Activated CD4-positive, alpha-beta T cell treated with anti-CD3 and anti-CD28 coated beads for 1 hour (primary cell): ENCODE results near the gene ZC2HC1C.
"Not testable (repeated sequence)": the region's sequence is repeated elsewhere in the genome, so short reads cannot be mapped to it uniquely, and the experiment has no call there.

ENCODE experiments used
- DNase-seq: peaks from one replicate; pipeline ENCODE4 v3.0.0-alpha.2; 2020

ZC2HC1C gene

DNA sequence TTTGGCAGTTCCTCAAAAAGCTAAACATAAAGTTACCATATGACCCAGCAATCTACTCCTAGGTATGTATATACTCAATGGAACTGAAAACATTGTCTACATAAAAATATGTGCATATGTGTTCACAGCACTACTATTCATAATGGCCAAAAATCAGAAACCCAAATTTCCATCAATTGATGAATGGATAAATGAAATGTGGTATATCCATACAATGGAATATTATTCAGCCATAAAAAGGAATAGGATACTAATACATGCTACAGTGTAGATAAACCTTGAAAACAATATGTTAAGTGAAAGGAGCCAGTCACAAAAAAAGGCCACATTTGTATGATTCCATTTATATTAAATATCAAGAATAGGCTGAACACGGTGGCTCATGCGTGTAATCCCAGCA is 9.0 kb upstream of the ZC2HC1C start:
- no peak for DNase-seq

DNA sequence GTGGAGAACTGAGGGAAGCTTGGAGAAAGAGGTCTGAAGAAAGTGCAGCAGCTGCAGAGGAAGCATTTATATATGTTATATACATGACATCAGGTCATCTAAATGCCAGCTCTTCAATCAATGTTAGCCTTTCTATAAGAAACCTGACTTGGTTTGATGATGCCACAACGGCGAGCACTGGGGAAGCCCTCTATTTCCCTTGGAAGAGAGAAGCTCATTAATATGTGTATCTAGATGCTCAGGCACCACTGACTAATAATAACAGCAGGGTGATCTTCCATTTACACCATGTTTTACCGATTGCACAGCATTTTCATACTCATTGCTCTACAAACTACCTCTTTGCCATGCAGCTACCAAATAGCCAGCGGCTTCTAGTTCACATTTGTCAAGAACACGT is 6.4 kb upstream of the ZC2HC1C start:
- DNase-seq = no peak

DNA sequence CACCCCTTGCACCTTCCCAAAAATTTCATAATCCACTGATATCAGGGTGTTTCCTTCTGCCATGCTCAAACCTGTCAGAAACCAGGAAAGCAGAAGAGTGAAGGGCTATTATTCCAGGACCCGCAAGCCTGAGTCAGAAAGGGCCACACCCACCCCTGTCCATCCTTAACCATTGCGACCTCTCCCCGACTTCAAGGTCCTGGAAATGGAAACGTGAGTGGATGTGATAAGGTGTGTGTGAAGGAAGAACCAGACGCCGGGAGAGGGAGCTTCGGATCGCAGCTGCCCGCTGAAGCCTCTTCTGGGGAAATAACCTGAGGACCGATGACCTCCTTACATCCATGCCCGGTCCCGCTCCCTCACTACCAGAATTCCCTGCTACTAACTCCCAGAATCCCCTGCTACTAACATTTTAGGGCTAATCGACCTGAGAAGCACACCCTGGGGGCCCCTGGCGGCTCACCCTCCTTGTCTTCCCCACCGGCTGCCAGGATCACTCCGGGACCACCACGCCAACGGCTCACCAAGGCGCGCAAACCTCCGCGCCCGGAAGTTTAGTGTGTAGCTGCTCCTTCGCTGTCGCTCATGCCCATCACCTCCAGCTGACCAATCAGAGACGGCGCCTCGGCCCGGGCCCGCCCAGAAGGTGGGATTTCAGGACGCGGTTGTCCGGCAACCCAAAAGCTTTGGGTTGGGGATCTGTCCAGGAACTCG is 5.8 kb upstream of the ZC2HC1C start, which contains the start of gene ACYP1:
Gene ACYP1 (minus strand): TSS at position 534 of the 714 bp plus-strand sequence. CDS start 471 bp downstream, at position 63.
- DNase-seq = peak; percentile 82

DNA sequence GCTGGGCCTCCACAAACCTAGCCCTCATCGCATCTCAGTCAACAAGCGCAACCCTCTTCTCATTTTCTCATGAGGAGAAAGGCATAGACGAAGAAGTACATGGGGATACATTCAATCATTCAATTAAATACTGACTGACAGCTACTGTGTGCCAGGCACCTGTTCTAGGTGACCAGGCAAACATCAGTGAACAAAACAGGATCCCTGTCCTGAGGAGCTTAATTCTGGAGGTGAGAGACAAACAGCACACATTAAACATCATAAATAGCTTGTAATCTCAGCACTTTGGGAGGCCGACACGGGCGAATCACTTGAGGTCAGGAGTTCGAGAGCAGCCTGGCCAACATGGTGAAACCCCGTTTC is 5.3 kb upstream of the ZC2HC1C start:
- no peak for DNase-seq

DNA sequence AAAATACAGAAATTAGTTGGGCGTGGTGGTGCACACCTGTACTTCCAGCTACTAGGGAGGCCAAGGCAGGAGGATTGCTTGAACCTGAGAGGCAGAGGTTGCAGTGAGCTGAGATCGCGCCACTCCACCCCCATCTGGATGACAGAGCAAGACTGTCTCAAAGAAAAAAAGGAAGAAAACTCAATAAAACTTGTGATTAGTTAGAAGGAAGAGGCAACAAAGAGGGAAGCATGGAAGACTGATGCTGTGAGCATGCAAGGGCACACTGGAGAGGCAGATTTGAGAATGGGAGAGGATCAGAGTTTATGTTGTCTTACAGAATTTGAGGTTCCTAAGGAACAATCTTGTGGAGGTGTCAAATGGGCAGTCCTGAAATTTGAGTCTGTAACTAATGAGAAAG is 2.8 kb upstream of the ZC2HC1C start:
- DNase-seq = no peak

DNA sequence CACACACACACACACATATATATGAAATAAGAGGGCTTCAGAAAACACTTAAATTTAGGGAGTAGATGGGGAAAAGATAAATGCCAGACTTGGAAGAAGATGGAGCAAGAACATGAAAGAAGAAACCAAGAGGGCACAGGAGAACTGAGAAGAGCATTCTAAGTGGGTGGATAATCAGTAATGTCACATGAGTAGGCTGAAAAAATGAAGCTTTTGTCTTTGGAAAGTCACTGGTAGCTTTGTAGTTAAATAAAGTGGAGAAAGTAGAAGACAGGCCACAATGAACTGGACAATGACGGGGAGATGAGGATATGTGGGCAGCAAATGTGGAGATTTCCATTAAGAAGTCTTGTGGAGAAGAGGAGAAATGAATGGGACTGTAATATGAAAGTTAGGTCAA is 2.2 kb upstream of the ZC2HC1C start:
- no peak for DNase-seq

DNA sequence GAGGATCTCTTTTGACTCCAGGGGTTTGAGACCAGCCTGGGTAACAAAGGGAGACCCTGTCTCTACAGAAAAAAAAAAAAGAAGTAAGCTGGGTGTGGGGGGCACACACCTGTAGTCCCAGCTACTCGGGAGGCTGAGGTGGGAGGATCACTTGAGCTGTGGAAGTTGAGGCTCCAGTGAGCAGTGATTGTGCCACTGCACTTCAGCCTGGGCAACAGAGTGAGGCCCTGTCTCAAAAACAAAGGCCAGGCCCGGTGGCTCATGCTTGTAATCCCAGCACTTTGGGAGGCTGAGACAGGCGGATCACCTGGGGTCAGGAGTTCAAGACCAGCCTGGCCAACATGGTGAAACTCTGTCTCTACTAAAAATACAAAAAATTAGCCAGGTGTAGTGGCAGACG is 1.7 kb upstream of the ZC2HC1C start:
- DNase-seq = not testable (repeated sequence)

DNA sequence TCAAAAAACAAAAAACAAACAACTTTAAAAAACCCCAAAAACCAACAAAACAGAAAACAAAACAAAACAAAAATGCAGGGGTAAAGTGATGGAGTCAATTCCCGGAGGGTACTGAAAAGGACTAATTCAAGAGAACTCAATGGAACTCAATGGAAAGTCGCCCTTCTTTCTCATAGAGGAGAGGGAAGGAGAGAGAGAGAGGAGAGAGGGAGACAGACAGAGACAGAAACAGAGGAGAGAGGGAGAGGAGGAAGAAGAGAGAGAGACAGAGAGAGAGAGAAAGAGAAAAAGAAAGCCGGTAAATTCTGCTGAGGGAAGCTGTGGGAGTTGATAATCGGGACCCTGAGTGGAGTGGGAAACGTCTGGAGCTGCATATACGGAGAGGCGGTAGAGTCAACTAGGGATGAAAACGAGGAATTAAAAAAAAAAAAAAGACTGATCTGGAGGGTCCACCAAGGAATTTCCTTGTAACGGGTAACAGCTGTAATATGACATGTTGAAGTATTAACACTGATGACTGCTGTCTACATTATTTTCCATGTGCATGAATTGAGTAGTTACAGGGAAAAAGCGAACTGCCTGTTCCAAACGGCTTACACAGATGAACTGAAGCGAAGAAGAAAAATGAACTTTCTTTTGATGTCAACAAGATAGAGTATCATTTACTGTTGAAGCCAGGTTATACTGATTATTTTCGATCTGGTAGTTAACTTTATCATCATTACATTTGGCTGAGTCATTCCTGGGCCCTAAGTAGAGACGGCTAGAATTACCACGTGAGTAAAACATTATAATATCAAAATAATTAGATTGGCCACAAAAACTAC is 934 bp upstream of the ZC2HC1C start:
- DNase-seq = no peak

DNA sequence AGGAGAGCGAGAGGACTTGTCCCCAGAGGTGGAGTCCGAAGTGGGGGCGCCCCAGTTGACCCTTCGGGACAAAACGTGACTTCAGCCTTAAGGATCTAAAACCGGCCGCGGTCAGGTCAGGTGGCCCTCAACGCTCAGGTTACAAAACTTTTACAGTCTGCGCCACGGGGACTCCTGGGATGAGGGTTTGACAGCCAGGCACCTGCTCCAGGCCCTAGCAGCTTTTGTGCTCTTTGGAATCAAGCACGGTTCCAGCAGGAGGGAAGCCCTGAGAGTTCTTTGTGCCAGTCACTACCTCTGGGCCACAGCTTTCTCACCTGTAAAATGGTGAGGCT is 337 bp downstream of the ZC2HC1C start:
- no peak for DNase-seq

DNA sequence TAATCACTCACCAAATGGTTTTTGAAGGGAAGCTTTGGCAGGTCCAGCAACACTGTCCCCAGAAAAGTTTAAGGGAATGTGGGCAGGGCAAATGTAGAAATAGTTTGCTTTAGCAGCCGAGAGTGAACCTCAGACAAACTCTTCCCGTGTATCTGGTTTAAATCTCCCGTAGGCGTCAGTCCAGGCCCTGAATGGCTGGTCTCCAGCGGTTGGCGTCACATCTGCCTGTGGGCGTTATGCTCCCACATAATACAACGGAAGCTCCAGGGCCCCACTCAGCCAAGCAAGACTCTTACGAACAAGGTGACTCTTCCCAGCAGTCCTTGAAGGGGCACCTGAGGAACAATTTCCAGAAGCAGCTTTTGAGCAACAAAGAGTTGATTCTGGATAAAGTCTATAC is 942 bp downstream of the ZC2HC1C start:
- DNase-seq = no peak

DNA sequence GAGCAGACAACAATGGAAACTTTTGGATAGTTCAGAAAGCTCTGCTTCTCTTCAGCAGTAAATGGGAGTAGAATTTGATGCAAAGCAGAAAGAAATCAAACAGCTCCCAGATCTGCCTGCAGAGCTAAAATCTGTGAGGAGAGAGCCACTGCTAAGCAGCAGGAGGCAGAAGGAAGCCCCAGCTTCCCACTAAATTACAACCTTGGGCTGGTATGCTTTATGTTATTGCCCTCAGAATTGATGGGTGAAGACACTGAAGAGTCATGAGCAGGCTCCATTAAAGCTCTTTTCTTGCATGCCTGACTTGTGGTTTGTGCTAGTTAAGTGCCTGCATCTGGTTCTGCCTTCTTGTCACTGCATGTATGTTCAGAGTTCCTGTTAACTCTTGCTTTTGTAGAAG is 8.4 kb downstream of the ZC2HC1C start:
- no peak for DNase-seq

DNA sequence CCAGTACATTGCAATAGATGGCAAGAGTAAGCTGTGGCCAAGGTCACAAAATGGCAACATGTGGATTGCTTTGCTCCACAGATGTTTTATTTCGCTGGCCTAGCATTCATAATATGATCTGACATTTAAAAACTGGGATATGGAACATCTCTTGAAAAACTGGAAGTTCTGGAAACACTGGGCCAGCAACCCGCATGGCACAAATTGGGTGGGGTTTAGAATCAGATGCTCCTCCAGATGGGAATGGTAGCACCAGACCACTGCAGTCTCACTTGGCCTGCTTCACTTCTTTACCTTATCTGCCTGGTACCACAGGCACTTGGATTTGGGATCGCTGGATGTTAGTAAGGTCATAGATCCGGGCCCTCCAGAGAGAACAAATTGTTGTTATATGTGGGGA is 10.1 kb downstream of the ZC2HC1C start:
- DNase-seq = no peak

DNA sequence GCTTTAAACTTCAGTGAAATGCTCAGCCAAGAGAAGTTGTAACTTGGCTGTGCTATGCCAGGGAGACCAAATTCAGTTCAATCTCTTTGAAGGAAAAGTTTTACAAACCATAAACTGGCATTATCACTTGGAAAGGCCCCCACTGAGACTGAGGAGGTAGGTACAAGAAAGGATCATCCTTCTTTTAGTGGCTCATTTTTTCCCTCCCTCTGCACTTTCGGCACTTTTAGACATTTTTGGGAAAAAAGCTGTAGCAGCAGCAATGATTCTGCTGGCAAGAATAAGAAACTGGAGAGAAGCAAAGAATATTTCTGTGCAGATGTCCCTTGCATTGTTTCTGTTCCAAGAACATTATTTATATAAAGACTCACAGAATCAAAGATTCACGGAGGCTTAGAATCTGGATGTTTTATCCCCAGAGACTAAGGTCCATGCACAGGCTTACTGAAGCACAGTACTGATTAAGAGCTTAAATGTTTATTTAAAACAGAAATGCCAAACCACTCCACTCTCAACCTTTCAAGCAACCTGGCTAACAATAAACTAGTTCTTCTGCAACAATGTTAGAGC is 12.3 kb downstream of the ZC2HC1C start:
- no peak for DNase-seq

DNA sequence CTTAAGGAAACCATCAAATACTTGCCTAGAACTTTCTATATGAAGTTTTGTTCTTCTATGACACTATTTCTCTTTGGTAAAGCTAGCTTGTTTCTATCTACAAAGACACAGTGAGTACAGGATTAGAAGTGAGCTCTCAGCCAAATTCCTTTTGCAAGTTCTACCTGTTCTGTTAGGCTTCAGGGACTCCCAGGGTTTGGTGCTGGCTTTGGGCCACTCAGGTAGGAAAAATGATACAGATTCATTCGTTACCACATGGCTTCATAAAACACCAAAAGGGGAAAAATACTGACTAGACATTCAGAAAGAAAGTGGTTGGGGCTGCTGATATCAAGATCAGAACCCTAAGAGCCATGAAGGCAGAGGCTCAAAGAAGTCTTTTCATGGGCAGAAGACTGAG is 13.8 kb downstream of the ZC2HC1C start:
- DNase-seq = no peak

DNA sequence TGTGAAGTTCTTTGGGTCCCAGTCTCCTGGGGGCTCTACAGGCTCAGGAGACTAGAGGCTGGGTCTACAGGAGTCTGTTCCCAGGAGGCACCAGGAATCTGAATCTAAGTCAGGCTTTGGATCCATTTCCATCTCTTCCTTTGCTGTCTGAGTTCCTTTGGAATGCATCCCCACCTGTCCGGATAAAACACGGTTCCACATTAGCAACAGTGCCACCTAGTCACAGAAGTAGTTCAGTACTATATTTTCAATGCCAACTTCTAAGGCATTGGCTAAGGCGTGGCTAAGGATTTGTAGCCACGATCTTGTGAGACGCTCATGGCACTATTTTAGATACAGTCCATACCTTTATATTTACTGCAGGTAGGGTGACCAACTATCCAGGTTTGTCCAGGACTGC is 15.1 kb downstream of the ZC2HC1C start:
- DNase-seq = no peak

DNA sequence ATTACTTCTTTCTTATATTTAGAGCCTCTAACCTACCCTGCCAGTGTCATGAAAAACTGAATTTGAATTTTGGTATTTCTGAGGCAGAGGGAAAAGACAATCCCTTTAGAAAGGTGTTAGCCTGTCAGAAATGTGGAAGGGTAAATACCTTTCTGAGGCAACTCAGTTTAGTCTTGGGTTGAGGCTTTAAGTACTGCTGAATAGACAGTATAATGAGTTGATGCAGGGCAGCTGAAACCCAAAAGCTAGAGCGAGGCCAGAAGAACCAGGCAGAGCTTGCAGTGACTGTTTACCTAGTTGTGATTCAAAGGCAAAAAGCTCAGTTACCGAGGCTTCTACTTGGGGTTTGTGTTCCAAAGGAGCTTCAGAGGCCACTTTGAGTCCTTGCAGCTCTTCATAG is 18.7 kb downstream of the ZC2HC1C start:
- DNase-seq = no peak

DNA sequence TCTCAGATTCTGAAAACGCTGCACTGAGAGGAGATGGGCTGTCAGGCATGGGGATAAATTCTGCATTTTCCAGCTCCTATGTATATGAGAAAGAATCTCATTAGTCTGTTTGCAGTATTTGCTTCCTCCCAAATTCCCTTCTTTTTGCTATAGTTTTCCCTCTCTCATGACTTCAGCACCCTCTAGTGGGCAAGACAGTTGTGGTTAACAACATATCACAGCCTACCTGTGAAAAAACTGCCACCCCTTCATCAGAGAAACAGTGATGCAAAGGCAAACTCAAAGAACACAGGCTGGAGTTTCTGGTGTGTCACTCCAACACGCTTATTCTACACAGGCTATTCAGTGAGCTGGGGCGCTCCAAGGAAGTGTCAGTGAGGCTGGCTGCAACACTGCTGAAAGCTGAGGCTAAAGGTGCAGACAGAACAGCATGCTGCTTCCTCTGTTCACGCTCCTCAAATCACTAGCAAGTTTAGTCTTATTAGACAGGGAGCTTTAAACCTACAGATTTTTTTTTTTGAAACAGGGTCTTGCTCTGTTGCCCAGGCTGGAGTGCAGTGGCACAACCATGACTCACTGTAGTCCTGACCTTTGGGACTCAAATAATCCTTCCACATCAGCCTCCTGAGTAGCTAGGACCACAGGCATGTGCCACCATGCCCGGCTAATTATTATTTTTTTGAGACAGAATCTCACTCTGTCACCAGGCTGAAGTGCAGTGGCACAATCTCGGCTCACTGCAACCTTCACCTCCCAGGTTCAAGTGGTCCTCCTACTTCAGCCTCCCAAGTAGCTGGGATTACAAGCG is 19.3 kb downstream of the ZC2HC1C start:
- DNase-seq = no peak

DNA sequence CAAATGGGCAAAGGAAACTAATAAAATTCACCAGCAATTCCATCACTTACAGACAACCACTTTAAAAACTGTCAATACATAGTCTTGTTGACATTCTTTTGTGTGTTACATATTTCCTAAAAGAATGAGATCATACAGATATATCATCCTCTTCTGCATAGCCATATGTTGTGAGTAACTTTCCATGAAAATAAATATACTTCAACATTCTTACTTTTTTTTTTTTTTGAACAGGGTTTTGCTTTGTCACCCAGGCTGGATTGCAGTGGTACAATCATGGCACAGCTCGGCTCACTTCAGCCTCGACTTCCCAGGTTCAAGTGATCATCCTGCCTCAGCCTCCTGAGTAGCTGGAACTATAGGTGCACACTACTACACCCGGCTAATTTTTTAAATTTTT is 20.9 kb downstream of the ZC2HC1C start:
- DNase-seq = no peak

DNA sequence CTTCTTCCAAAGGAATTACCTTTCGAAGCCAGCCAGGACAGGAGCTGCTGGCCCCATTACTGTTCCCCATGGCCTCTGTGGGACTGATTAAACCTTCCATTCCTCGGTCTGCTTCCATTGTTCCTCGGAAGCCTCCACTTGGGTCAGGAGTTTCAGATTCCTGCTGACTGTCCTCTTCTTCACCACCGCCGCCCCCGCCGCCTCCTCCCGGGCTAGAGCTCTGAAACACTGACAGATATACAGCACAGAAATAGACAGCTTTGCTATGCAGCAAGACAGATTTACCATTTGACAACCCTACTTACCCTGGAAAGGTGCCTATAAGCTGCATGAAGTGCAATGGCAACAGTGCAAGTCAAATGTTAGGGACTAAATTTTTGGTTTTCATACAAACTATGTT is 21.8 kb downstream of the ZC2HC1C start:
- DNase-seq = no peak

DNA sequence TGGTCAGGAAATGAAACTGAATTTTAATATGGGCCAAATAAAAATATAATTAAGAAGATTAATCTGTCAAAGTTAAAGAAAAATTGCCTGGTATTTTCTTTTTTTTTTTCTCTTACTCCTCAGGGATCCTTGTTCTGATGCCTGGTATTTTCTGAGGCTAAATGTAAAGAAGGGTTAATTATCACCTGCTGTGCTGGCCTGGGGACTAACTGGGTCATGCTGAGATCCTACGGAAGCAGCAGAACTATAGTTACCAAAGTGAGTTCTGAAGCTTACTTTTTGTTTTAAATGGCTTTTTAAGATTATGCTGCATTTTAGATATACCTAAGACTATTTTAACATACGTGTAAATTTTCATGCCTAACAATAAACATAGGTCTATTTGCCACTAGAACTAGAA is 23.3 kb downstream of the ZC2HC1C start:
- DNase-seq = no peak

DNA sequence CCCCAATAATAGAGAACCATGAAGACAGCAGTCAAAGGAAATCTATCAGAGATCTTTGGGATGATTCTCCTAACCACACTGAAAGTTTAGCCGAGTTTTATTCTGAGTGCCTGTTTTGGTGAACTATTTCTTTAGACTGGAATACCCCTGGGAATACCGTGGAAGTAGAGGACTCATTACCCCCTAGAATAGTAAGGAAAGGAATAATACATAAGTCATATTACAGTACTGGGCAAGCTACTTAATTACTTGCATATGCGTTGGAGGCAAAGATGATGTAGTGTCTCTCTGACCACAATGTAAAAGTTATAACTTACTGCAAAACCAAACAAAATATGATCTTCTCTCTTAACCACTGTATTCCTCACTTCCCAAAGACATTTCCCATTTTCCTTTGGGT is 25.5 kb downstream of the ZC2HC1C start:
- no peak for DNase-seq

DNA sequence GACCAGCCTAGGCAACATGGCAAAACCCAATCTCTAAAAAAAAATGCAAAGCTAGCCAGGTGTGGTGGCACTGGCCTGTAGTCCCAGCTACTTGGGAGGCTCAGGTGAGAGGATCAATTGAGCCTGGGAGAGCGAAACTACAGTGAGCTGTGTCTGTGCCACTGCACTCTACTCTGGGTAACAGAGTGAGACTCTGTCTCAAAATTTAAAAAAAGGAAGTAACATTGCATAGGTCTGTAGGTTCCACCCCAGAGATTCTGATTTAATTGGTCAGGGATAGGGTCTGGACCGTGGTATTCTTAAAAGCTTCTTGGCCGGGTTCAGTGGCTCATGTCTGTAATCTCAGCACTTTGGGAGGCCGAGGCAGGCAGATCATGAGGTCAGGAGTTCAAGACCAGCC is 26.2 kb downstream of the ZC2HC1C start:
- no peak for DNase-seq

DNA sequence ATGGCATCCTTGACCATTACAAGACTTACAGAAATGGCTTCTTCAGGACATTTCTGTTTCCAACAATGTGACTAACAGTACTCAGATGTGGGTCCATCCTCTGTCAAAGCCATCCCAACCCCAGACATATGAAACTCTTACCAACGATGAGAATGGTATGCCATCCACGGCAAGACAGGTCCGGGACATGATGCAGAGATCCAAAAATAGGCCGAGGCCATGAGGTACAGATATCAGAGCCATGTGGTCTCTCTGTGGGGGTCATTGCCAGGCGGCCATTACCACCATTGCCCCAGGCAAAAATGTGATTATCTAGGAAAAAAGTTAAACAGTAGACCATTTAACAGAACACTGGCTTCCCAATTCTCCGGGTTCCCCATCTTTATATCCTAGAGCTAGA is 27.5 kb downstream of the ZC2HC1C start:
- no peak for DNase-seq

DNA sequence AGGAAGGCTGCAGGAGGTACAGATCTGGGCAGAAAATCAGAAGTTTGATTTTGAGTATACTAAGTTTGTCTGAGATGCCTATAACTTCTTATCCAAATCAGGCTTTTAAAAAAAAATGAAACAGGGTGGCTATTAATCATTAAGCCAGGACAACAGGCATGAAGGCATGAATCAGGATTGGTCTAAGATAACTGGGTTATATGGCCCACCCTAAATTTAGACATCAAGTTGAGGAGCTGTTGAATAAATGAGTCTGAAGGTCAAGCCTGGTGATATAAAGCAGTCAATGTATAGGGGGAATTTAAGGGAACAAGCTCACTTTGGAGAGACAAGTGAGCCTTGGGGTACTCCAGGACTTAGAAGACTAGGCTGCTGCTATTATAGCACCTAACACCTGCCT is 28.8 kb downstream of the ZC2HC1C start:
- no peak for DNase-seq
